Left lung (tissue), 10 donors: Measurements from ENCODE around the gene SLBP. TPM values are rescaled to one million over a fixed set of nuclear protein-coding genes. Genes with fewer than 3 reads are reported as not detected.
A peak's percentile ranks its signal among the peaks of the same experiment; 100 is the strongest.

Experiments
- ATAC-seq: fragments of 200-7000 bp; cut with Tn5 transposase; one replicate; pipeline ENCODE4 v1.9.1; 2020; ENCODE audit warnings: moderate library complexity
- DNase-seq, 4 donors: peaks; one replicate each; pipeline ENCODE4 v3.0.0-alpha.2; 2013 to 2020
- H3K27ac ChIP-seq, 2 donors: fragments of 200-600 bp; sonication (generic) in 1 of 2; one replicate each; pipeline versions ENCODE4 v1.5.0 to v1.8.0; 2020 to 2021
- H3K27me3 ChIP-seq, 2 donors: fragments of 200-600 bp; sonication (generic) in 1 of 2; one replicate each; pipeline versions ENCODE4 v1.5.0 to v1.8.0; 2020 to 2021
- H3K36me3 ChIP-seq, 2 donors: fragments of 200-600 bp; sonication (generic) in 1 of 2; one replicate each; pipeline versions ENCODE4 v1.5.0 to v1.8.0; 2020 to 2021
- H3K4me1 ChIP-seq, 2 donors: fragments of 200-600 bp; one replicate each; pipeline ENCODE4 v1.8.0; 2021
- H3K4me3 ChIP-seq, 2 donors: fragments of 200-600 bp; sonication (generic) in 1 of 2; one replicate each; pipeline versions ENCODE4 v1.5.0 to v1.8.0; 2020 to 2021; ENCODE audit warnings: mild to moderate bottlenecking in 1 of 2
- H3K9me3 ChIP-seq, 2 donors: fragments of 200-600 bp; sonication (generic) in 1 of 2; one replicate each; pipeline versions ENCODE4 v1.5.0 to v1.8.0; 2020 to 2021
- CTCF ChIP-seq, 2 donors: fragments of 200-600 bp; sonication (generic) in 1 of 2; IDR thresholded peaks; one replicate each; pipeline versions ENCODE4 v1.5.0 to v1.8.0; 2021; ENCODE audit warnings: antibody characterized with exemption in 2 of 2
- intact Hi-C, 2 donors: fragments of 100-400 bp; cut with DNase I; formaldehyde crosslinking; loops; one replicate each; pipeline versions ENCODE4 v1.11.2 to v1.14.2; 2022
- polyA plus RNA-seq, 6 donors: library from polyadenylated mRNA; unstranded; fragments of 120-200 nt; gene quantifications; one replicate each; pipeline ENCODE4 v1.2.1, GENCODE V29; 2013; ENCODE audit not compliant: insufficient read length in 6 of 6
- total RNA-seq, 2 donors: library from RNA; stranded (reverse); fragmentation: NEBNext Ultra II Directional; extraction: Animal tissue kit (Norgen Biotek cat#: 25700); gene quantifications; one replicate each; pipeline ENCODE4 v1.2.1, GENCODE V29; 2021
- donor health status: DM: no; HTN: yes; CAD: no.
- donor health status: DM: no; HTN: no; CAD: no.

SLBP gene
- total and polyA plus RNA-seq, 8 donors, result 39.1 to 73.0 (median 60.0) TPM

DNA sequence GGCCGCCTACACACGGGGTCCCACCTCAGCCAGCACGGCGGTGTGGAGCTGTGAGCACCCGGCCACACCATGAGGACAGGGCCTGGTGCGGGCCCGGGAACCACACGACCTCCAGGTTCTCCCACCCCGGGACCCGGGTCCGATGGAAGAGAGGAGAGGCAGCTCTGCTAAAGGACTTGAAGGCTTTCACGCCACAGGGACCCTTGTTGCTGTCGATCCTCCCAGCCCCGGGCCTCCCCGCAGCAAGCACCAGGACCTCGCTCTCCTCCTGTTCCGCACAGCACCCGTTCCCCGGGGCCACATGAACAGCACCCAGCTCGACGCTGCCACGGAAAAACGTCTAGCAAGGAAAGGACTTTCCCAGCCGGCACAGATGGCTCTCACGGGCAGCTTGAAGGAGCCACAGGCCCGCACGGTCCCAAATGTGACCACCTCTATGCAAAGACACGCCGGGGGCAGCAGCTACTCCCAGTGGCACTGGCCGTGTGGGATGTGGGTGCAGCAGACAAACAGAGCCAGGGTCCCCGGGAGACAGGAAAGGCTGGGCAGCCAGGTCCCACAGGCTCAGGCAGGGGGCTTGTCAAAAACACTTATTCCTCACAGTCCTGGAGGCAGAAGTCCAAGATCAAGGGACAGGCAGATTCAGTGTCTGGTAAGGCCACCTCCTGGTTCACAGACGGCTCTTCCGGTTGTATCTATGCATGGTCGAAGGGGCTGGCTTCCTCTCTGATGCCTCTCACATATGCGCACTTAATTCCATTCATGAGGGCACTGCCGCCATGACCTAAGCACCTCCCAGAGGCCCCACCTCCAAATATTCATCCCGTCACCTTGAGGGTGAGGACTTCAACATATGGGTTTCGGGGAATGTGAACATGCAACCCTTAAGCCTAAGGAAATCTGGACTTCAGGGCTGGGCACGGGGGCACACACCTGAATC lies 52.7 kb downstream of the SLBP start:
- intact Hi-C loops, result no loop called here
- peaks cover 0 to 8% of the 10 kb centered on the region in 2 donors for H3K36me3 ChIP-seq
- DNase-seq, result peak in 1 of 4 donors; percentile 65

GRCh38 chr4:1658581-1658980 lies 53.5 kb downstream of the SLBP start:
- ATAC-seq, result no peak
- H3K9me3 ChIP-seq, result no peaks in the 10 kb centered on the region
- intact Hi-C loops, result no loop called here
- TF ChIP-seq CTCF (IDR thresholded peaks at IDR 0.05), result no peak
- no peak overlapping the region for H3K4me3 ChIP-seq
- no peak for DNase-seq
- no peak overlapping the region for H3K27ac ChIP-seq
- peaks cover 0 to 8% of the 10 kb centered on the region in 2 donors for H3K36me3 ChIP-seq
- no peaks in the 10 kb centered on the region for H3K4me1 ChIP-seq
- no peaks in the 10 kb centered on the region for H3K27me3 ChIP-seq

More for the DNA sequence above, 52.7 kb downstream of the SLBP start:
- no peaks in the 10 kb centered on the region for H3K27me3 ChIP-seq
- no peak for TF ChIP-seq CTCF (IDR thresholded peaks at IDR 0.05)
- ATAC-seq, result no peak
- no peaks in the 10 kb centered on the region for H3K4me1 ChIP-seq
- H3K4me3 ChIP-seq, result no peak overlapping the region
- no peaks in the 10 kb centered on the region for H3K9me3 ChIP-seq
- H3K27ac ChIP-seq, result no peak overlapping the region

DNA sequence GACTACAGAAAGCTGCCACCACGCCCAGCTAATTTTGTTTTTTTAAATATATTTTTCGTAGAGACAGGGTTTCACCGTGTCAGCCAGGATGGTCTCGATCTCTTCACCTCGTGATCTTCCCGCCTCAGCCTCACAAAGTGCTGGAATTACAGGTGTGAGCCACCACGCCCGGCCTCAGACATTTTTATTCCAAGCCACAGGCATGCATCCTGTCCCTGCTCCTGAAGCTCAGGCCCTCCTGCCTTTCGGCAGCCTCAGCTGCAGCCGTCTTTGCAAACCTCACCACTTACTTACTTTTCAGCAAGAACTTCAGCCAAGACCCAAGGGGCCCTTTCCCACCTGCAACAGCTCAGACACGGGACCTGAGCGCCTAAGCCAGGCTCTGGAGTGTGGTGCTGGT lies 54.0 kb downstream of the SLBP start:
- TF ChIP-seq CTCF (IDR thresholded peaks at IDR 0.05), result no peak
- H3K27me3 ChIP-seq, result no peaks in the 10 kb centered on the region
- intact Hi-C loops, result no loop called here
- H3K36me3 ChIP-seq, result peaks cover 0 to 8% of the 10 kb centered on the region in 2 donors
- H3K4me1 ChIP-seq, result no peaks in the 10 kb centered on the region
- no peak for DNase-seq
- no peak overlapping the region for H3K4me3 ChIP-seq
- H3K27ac ChIP-seq, result no peak overlapping the region
- no peak for ATAC-seq
- H3K9me3 ChIP-seq, result no peaks in the 10 kb centered on the region

DNA sequence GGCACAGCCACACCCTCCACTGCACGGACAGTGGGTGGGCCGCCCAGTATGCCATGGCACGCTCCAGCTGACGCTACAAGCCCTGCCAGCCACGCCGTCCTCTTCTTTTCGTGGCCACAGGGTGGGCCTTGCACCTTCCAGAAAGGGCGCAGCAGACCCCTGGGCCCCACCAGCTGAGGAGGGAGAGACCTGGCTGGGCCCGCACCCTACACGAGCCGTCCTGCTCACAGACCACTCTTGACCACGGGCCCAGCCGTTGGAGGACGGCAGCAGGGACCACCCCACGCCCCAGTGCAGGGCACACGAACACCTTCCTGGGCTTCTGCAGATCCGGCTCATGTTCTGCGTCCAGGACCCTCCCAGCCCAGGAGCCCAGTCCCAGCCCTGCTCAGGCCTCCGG lies 55.1 kb downstream of the SLBP start:
- Histone ChIP-seq H3K36me3 (peaks cover 0 to 8% of the 10 kb centered on the region in 2 donors), H3K4me1 (no peaks in the 10 kb centered on the region), H3K27ac (no peak overlapping the region), H3K27me3 (no peaks in the 10 kb centered on the region), H3K4me3 (no peak overlapping the region), H3K9me3 (no peaks in the 10 kb centered on the region)
- no peak for TF ChIP-seq CTCF (IDR thresholded peaks at IDR 0.05)
- intact Hi-C loops, result no loop called here
- DNase-seq (no peak), ATAC-seq (no peak)

DNA sequence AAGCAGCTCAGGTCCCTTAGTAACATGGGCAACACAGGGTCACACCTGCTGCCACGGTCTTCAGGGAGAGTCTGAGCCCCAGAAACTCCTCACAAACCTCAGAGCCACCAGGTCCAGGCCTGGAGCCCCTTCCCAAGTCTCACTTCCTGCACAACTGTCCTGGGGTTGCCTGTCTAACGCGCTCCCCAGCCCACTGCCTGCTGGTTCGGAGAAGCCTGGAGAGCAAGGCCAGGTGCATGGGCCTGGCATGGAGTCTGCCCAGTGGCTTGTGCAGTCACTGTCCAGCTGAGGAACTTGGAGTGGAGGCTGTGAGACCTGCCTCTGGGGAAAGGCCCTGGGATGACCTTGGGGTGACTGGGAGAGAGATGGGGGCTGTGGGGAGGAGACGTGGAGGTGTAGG lies 56.0 kb downstream of the SLBP start:
- ATAC-seq (no peak), DNase-seq (no peak)
- H3K36me3 ChIP-seq, result peaks cover 0 to 8% of the 10 kb centered on the region in 2 donors
- no peaks in the 10 kb centered on the region for H3K4me1 ChIP-seq
- TF ChIP-seq CTCF (IDR thresholded peaks at IDR 0.05), result no peak
- intact Hi-C loops, result no loop called here
- H3K9me3 ChIP-seq, result no peaks in the 10 kb centered on the region
- H3K4me3 ChIP-seq, result no peak overlapping the region
- H3K27me3 ChIP-seq, result no peaks in the 10 kb centered on the region
- no peak overlapping the region for H3K27ac ChIP-seq
